Measurements from ENCODE around the gene TBC1D1. TPM values are rescaled to one million over a fixed set of nuclear protein-coding genes. Genes with fewer than 3 reads are reported as not detected.

TBC1D1 gene
- total RNA-seq, 1 donor from 2014 or later, result 47.1 TPM

GRCh38 chr4:37934096-37934495, 43.2 kb downstream of the TBC1D1 start:
- no peaks in the 10 kb centered on the region for H3K36me3 ChIP-seq (ENCODE audit: control insufficient read depth, insufficient read depth, low read length)
- H3K4me3 ChIP-seq (ENCODE audit: low read depth, low read length), result no peak overlapping the region
- no peaks in the 10 kb centered on the region for H3K27me3 ChIP-seq (ENCODE audit: control insufficient read depth, insufficient read depth, low read length)
- TF ChIP-seq CTCF (IDR thresholded peaks at IDR 0.05; ENCODE audit: insufficient read depth, low read length, severe bottlenecking), result no peak
- DNase-seq (ENCODE audit: low read depth) (no peak), FAIRE-seq (no peak)

GRCh38 chr4:37934609-37935008, 43.7 kb downstream of the TBC1D1 start:
- DNase-seq (ENCODE audit: low read depth) (no peak), FAIRE-seq (no peak)
- no peaks in the 10 kb centered on the region for H3K27me3 ChIP-seq (ENCODE audit: control insufficient read depth, insufficient read depth, low read length)
- no peak for TF ChIP-seq CTCF (IDR thresholded peaks at IDR 0.05; ENCODE audit: insufficient read depth, low read length, severe bottlenecking)
- no peaks in the 10 kb centered on the region for H3K36me3 ChIP-seq (ENCODE audit: control insufficient read depth, insufficient read depth, low read length)
- H3K4me3 ChIP-seq (ENCODE audit: low read depth, low read length), result no peak overlapping the region

GRCh38 chr4:37935026-37935425, 44.1 kb downstream of the TBC1D1 start:
- DNase-seq (ENCODE audit: low read depth), result no peak
- Histone ChIP-seq H3K36me3 (ENCODE audit: control insufficient read depth, insufficient read depth, low read length) (no peaks in the 10 kb centered on the region), H3K27me3 (ENCODE audit: control insufficient read depth, insufficient read depth, low read length) (no peaks in the 10 kb centered on the region), H3K4me3 (ENCODE audit: low read depth, low read length) (no peak overlapping the region)
- no peak for TF ChIP-seq CTCF (IDR thresholded peaks at IDR 0.05; ENCODE audit: insufficient read depth, low read length, severe bottlenecking)
- FAIRE-seq, result peak; percentile 18

GRCh38 chr4:37936889-37937498, 46.1 kb downstream of the TBC1D1 start:
- DNase-seq (ENCODE audit: low read depth), result no peak
- no peaks in the 10 kb centered on the region for H3K36me3 ChIP-seq (ENCODE audit: control insufficient read depth, insufficient read depth, low read length)
- H3K27me3 ChIP-seq (ENCODE audit: control insufficient read depth, insufficient read depth, low read length), result no peaks in the 10 kb centered on the region
- no peak for TF ChIP-seq CTCF (IDR thresholded peaks at IDR 0.05; ENCODE audit: insufficient read depth, low read length, severe bottlenecking)
- FAIRE-seq, result no peak
- no peak overlapping the region for H3K4me3 ChIP-seq (ENCODE audit: low read depth, low read length)

GRCh38 chr4:37938208-37938607, 47.3 kb downstream of the TBC1D1 start:
- no peak for TF ChIP-seq CTCF (IDR thresholded peaks at IDR 0.05; ENCODE audit: insufficient read depth, low read length, severe bottlenecking)
- DNase-seq (ENCODE audit: low read depth) (no peak), FAIRE-seq (no peak)
- H3K4me3 ChIP-seq (ENCODE audit: low read depth, low read length), result no peak overlapping the region
- no peaks in the 10 kb centered on the region for H3K27me3 ChIP-seq (ENCODE audit: control insufficient read depth, insufficient read depth, low read length)
- H3K36me3 ChIP-seq (ENCODE audit: control insufficient read depth, insufficient read depth, low read length), result no peaks in the 10 kb centered on the region
